T-helper 1 cell treated with Interleukin-12 subunit alpha and Interleukin-12 subunit beta and Interleukin-4 antibody, amounts not matched to agents 30 μg/mL and 1 μg/mL, for 36 hours (primary cell): ENCODE data around the gene ZBTB7C.

Experiments used
- H3K27ac Mint-ChIP-seq: one replicate; pipeline ENCODE4 v1.8.0; 2021; ENCODE audit warnings: mild to moderate bottlenecking, mixed read lengths
- H3K27me3 Mint-ChIP-seq: one replicate; pipeline ENCODE4 v1.8.0; 2021; ENCODE audit warnings: low read depth, mixed read lengths
- H3K36me3 Mint-ChIP-seq: one replicate; pipeline ENCODE4 v1.8.0; 2021; ENCODE audit warnings: low read depth, mixed read lengths
- H3K4me1 Mint-ChIP-seq: one replicate; pipeline ENCODE4 v1.8.0; 2021; ENCODE audit warnings: low read depth, mixed read lengths
- H3K4me3 Mint-ChIP-seq: one replicate; pipeline ENCODE4 v1.8.0; 2021; ENCODE audit warnings: mild to moderate bottlenecking, moderate library complexity, mixed read lengths
- H3K9me3 Mint-ChIP-seq: one replicate; pipeline ENCODE4 v1.8.0; 2021; ENCODE audit warnings: mixed read lengths

The ZBTB7C gene

GRCh38 chr18:48186131-48186766, 222.9 kb downstream of the ZBTB7C start:
- peaks cover 39% of the 10 kb centered on the region for H3K27me3 Mint-ChIP-seq
- no peaks in the 10 kb centered on the region for H3K4me1 Mint-ChIP-seq
- no peak overlapping the region for H3K27ac Mint-ChIP-seq
- no peaks in the 10 kb centered on the region for H3K36me3 Mint-ChIP-seq
- H3K9me3 Mint-ChIP-seq, result no peaks in the 10 kb centered on the region
- no peak overlapping the region for H3K4me3 Mint-ChIP-seq

- Mint-ChIP-seq H3K27me3 (peaks cover 36% of the 10 kb centered on the region), H3K27ac (no peak overlapping the region), H3K36me3 (no peaks in the 10 kb centered on the region), H3K9me3 (no peaks in the 10 kb centered on the region), H3K4me1 (no peaks in the 10 kb centered on the region), H3K4me3 (no peak overlapping the region)
Measured at GRCh38 chr18:48184118-48184517, 225.1 kb downstream of the ZBTB7C start.

- Mint-ChIP-seq H3K27ac (no peak overlapping the region), H3K9me3 (no peaks in the 10 kb centered on the region), H3K4me1 (no peaks in the 10 kb centered on the region), H3K36me3 (no peaks in the 10 kb centered on the region), H3K27me3 (peaks cover 32% of the 10 kb centered on the region), H3K4me3 (no peak overlapping the region)
Measured at GRCh38 chr18:48183613-48184012, 225.6 kb downstream of the ZBTB7C start.

GRCh38 chr18:48182779-48183178, 226.4 kb downstream of the ZBTB7C start:
- H3K36me3 Mint-ChIP-seq, result no peaks in the 10 kb centered on the region
- H3K4me3 Mint-ChIP-seq, result no peak overlapping the region
- H3K27me3 Mint-ChIP-seq, result peaks cover 27% of the 10 kb centered on the region
- no peaks in the 10 kb centered on the region for H3K9me3 Mint-ChIP-seq
- no peak overlapping the region for H3K27ac Mint-ChIP-seq
- no peaks in the 10 kb centered on the region for H3K4me1 Mint-ChIP-seq

- Mint-ChIP-seq H3K27ac (no peak overlapping the region), H3K27me3 (peaks cover 23% of the 10 kb centered on the region), H3K36me3 (no peaks in the 10 kb centered on the region), H3K4me1 (no peaks in the 10 kb centered on the region), H3K4me3 (no peak overlapping the region), H3K9me3 (no peaks in the 10 kb centered on the region)
Measured at GRCh38 chr18:48181857-48182256, 227.3 kb downstream of the ZBTB7C start.

- H3K27ac Mint-ChIP-seq, result no peak overlapping the region
- H3K27me3 Mint-ChIP-seq, result peaks cover 19% of the 10 kb centered on the region
- H3K4me1 Mint-ChIP-seq, result no peaks in the 10 kb centered on the region
- no peaks in the 10 kb centered on the region for H3K9me3 Mint-ChIP-seq
- H3K36me3 Mint-ChIP-seq, result no peaks in the 10 kb centered on the region
- no peak overlapping the region for H3K4me3 Mint-ChIP-seq
Measured at GRCh38 chr18:48181087-48181823, 227.9 kb downstream of the ZBTB7C start.

- Mint-ChIP-seq H3K4me3 (no peak overlapping the region), H3K27ac (no peak overlapping the region), H3K4me1 (no peaks in the 10 kb centered on the region), H3K27me3 (peaks cover 20% of the 10 kb centered on the region), H3K9me3 (no peaks in the 10 kb centered on the region), H3K36me3 (no peaks in the 10 kb centered on the region)
Measured at GRCh38 chr18:48179666-48180065, 229.5 kb downstream of the ZBTB7C start.

- H3K27ac Mint-ChIP-seq, result no peak overlapping the region
- peaks cover 22% of the 10 kb centered on the region for H3K27me3 Mint-ChIP-seq
- no peak overlapping the region for H3K4me3 Mint-ChIP-seq
- no peaks in the 10 kb centered on the region for H3K4me1 Mint-ChIP-seq
- no peaks in the 10 kb centered on the region for H3K36me3 Mint-ChIP-seq
- H3K9me3 Mint-ChIP-seq, result no peaks in the 10 kb centered on the region
Measured at GRCh38 chr18:48179001-48179400, 230.2 kb downstream of the ZBTB7C start.

GRCh38 chr18:48176909-48177308, 232.3 kb downstream of the ZBTB7C start:
- Mint-ChIP-seq H3K27ac (no peak overlapping the region), H3K9me3 (no peaks in the 10 kb centered on the region), H3K36me3 (no peaks in the 10 kb centered on the region), H3K27me3 (peaks cover 22% of the 10 kb centered on the region), H3K4me3 (no peak overlapping the region), H3K4me1 (no peaks in the 10 kb centered on the region)

- Mint-ChIP-seq H3K27me3 (peaks cover 18% of the 10 kb centered on the region), H3K4me1 (no peaks in the 10 kb centered on the region), H3K4me3 (no peak overlapping the region), H3K36me3 (no peaks in the 10 kb centered on the region), H3K9me3 (no peaks in the 10 kb centered on the region), H3K27ac (no peak overlapping the region)
Measured at GRCh38 chr18:48173557-48173956, 235.6 kb downstream of the ZBTB7C start.

- H3K4me1 Mint-ChIP-seq, result no peaks in the 10 kb centered on the region
- H3K36me3 Mint-ChIP-seq, result no peaks in the 10 kb centered on the region
- H3K4me3 Mint-ChIP-seq, result no peak overlapping the region
- H3K9me3 Mint-ChIP-seq, result no peaks in the 10 kb centered on the region
- H3K27me3 Mint-ChIP-seq, result peaks cover 22% of the 10 kb centered on the region
- no peak overlapping the region for H3K27ac Mint-ChIP-seq
Measured at GRCh38 chr18:48172226-48173006, 236.8 kb downstream of the ZBTB7C start.

GRCh38 chr18:48171490-48172188, 237.5 kb downstream of the ZBTB7C start:
- Mint-ChIP-seq H3K27ac (no peak overlapping the region), H3K36me3 (no peaks in the 10 kb centered on the region)

GRCh38 chr18:48170651-48171050, 238.5 kb downstream of the ZBTB7C start:
- Mint-ChIP-seq H3K27me3 (peaks cover 21% of the 10 kb centered on the region), H3K4me1 (peaks cover 5% of the 10 kb centered on the region)

More at GRCh38 chr18:48171490-48172188, 237.5 kb downstream of the ZBTB7C start:
- Mint-ChIP-seq H3K4me1 (peaks cover 5% of the 10 kb centered on the region), H3K9me3 (no peaks in the 10 kb centered on the region), H3K27me3 (peaks cover 22% of the 10 kb centered on the region), H3K4me3 (no peak overlapping the region)

GRCh38 chr18:48168861-48169260, 240.3 kb downstream of the ZBTB7C start:
- H3K9me3 Mint-ChIP-seq, result no peaks in the 10 kb centered on the region
- peaks cover 7% of the 10 kb centered on the region for H3K4me1 Mint-ChIP-seq
- H3K27me3 Mint-ChIP-seq, result peaks cover 18% of the 10 kb centered on the region
- H3K27ac Mint-ChIP-seq, result no peak overlapping the region
- no peak overlapping the region for H3K4me3 Mint-ChIP-seq
- no peaks in the 10 kb centered on the region for H3K36me3 Mint-ChIP-seq

More at GRCh38 chr18:48170651-48171050, 238.5 kb downstream of the ZBTB7C start:
- Mint-ChIP-seq H3K36me3 (no peaks in the 10 kb centered on the region), H3K9me3 (no peaks in the 10 kb centered on the region), H3K27ac (no peak overlapping the region), H3K4me3 (no peak overlapping the region)
